ENCODE data around the gene YOD1. TPM values are rescaled to one million over a fixed set of nuclear protein-coding genes. Genes with fewer than 3 reads are reported as not detected.

YOD1 gene
- polyA plus RNA-seq, 1 donor from 2014 or later: 9.3 TPM

GRCh38 chr1:207006083-207006482, 44.9 kb downstream of the YOD1 start:
- H4K20me1 ChIP-seq (ENCODE audit: insufficient read depth): no peaks in the 10 kb centered on the region
- H3K9me3 ChIP-seq (ENCODE audit: low read length): no peaks in the 10 kb centered on the region
- no peaks in the 10 kb centered on the region for H3K79me2 ChIP-seq (replicated peaks; ENCODE audit: insufficient read depth, low read length)
- H3K4me3 ChIP-seq (ENCODE audit: low read length): no peak overlapping the region
- no peak overlapping the region for H2AFZ ChIP-seq (ENCODE audit: low read depth, low read length)
- TF ChIP-seq POLR2AphosphoS5 (IDR thresholded peaks at IDR 0.05) (no peak), EP300 (conservative IDR thresholded peaks at IDR 0.05; ENCODE audit: poor library complexity, severe bottlenecking) (no peak), MXI1 (conservative IDR thresholded peaks at IDR 0.05; ENCODE audit: poor library complexity, severe bottlenecking) (no peak), SMC3 (conservative IDR thresholded peaks at IDR 0.05; ENCODE audit: poor library complexity) (no peak), TAF1 (IDR thresholded peaks at IDR 0.05; ENCODE audit: low read depth) (no peak), EZH2 (IDR thresholded peaks at IDR 0.05; ENCODE audit: borderline replicate concordance, insufficient read depth, low read length, poor library complexity, severe bottlenecking) (no peak), CTCF (IDR thresholded peaks at IDR 0.05; ENCODE audit: poor library complexity, severe bottlenecking) (no peak), REST (IDR thresholded peaks at IDR 0.05; ENCODE audit: borderline replicate concordance) (no peak), RAD21 (conservative IDR thresholded peaks at IDR 0.05) (no peak)
- H3K27me3 ChIP-seq (ENCODE audit: insufficient read depth, low read depth, low read length): no peaks in the 10 kb centered on the region
- H3K9ac ChIP-seq (ENCODE audit: low read length): no peak overlapping the region
- H3K9me2 ChIP-seq (ENCODE audit: insufficient read depth, low read length): no peaks in the 10 kb centered on the region
- H3K36me3 ChIP-seq (ENCODE audit: insufficient read depth, low read length): no peaks in the 10 kb centered on the region
- no peak overlapping the region for H3K27ac ChIP-seq (ENCODE audit: low read length)
- H3F3A ChIP-seq (ENCODE audit: insufficient read depth, low read length, poor library complexity, severe bottlenecking): no peaks in the 10 kb centered on the region
- no peak overlapping the region for H3K4me2 ChIP-seq (ENCODE audit: low read length)

GRCh38 chr1:207004931-207005830, 45.8 kb downstream of the YOD1 start:
- H3F3A ChIP-seq (ENCODE audit: insufficient read depth, low read length, poor library complexity, severe bottlenecking): no peaks in the 10 kb centered on the region
- H3K27me3 ChIP-seq (ENCODE audit: insufficient read depth, low read depth, low read length): no peaks in the 10 kb centered on the region
- TF ChIP-seq MXI1 (conservative IDR thresholded peaks at IDR 0.05; ENCODE audit: poor library complexity, severe bottlenecking): no peak
- TF ChIP-seq SMC3 (conservative IDR thresholded peaks at IDR 0.05; ENCODE audit: poor library complexity): no peak
- no peak for TF ChIP-seq REST (IDR thresholded peaks at IDR 0.05; ENCODE audit: borderline replicate concordance)
- TF ChIP-seq RAD21 (conservative IDR thresholded peaks at IDR 0.05): no peak
- no peak for TF ChIP-seq POLR2AphosphoS5 (IDR thresholded peaks at IDR 0.05)
- no peak overlapping the region for H3K27ac ChIP-seq (ENCODE audit: low read length)
- H3K9me2 ChIP-seq (ENCODE audit: insufficient read depth, low read length): no peaks in the 10 kb centered on the region
- H3K4me3 ChIP-seq (ENCODE audit: low read length): no peak overlapping the region
- no peaks in the 10 kb centered on the region for H3K36me3 ChIP-seq (ENCODE audit: insufficient read depth, low read length)
- H3K79me2 ChIP-seq (replicated peaks; ENCODE audit: insufficient read depth, low read length): no peaks in the 10 kb centered on the region
- no peaks in the 10 kb centered on the region for H4K20me1 ChIP-seq (ENCODE audit: insufficient read depth)
- no peak overlapping the region for H3K9ac ChIP-seq (ENCODE audit: low read length)
- no peaks in the 10 kb centered on the region for H3K9me3 ChIP-seq (ENCODE audit: low read length)
- H3K4me2 ChIP-seq (ENCODE audit: low read length): no peak overlapping the region
- no peak overlapping the region for H2AFZ ChIP-seq (ENCODE audit: low read depth, low read length)

Data from neural cell (in vitro differentiated cells).